Gastroesophageal sphincter (tissue), 4 donors: ENCODE data around the gene IFT88. TPM values are rescaled to one million over a fixed set of nuclear protein-coding genes. Genes with fewer than 3 reads are reported as not detected.

Source experiments
- ATAC-seq: fragments of 150-250 bp; one replicate; pipeline ENCODE4 v1.9.1; 2016; ENCODE audit warnings: mild to moderate bottlenecking, moderate library complexity
- H3K27ac ChIP-seq, 4 donors: fragments of 200-600 bp; sonication (generic) in 3 of 4; 1 replicate in 3 of 4; 2 replicates in 1 of 4; pipeline ENCODE4 v1.5.1; 2016 to 2019
- H3K27me3 ChIP-seq: fragments of 200-600 bp; sonication (generic); one replicate; pipeline ENCODE4 v1.5.1; 2019
- H3K36me3 ChIP-seq, 2 donors: fragments of 200-600 bp; sonication (generic); one replicate each; pipeline ENCODE4 v1.5.1; 2019; ENCODE audit warnings: control low read depth in 1 of 2
- H3K4me1 ChIP-seq, 3 donors: fragments of 200-600 bp; sonication (generic); 1 replicate in 2 of 3; 2 replicates in 1 of 3; pipeline ENCODE4 v1.5.1; 2016 to 2019; ENCODE audit warnings: control low read depth in 2 of 3
- H3K4me3 ChIP-seq, 2 donors: fragments of 200-600 bp; sonication (generic); one replicate each; pipeline ENCODE4 v1.5.1; 2019; ENCODE audit warnings: mild to moderate bottlenecking in 1 of 2, moderate library complexity in 1 of 2
- H3K9me3 ChIP-seq, 3 donors: fragments of 200-600 bp; sonication (generic); one replicate each; pipeline ENCODE4 v1.5.1; 2017 to 2019; ENCODE audit warnings: control low read depth in 2 of 3
- CTCF ChIP-seq, 4 experiments: fragments of 200-600 bp in 2 of 4; fragments of 450-650 bp in 2 of 4; sonication (generic) in 1 of 4; IDR thresholded peaks; one replicate each; pipeline ENCODE4 v1.5.1; 2017 to 2019; ENCODE audit warnings: antibody characterized with exemption in 4 of 4, mild to moderate bottlenecking in 2 of 4, moderate library complexity in 2 of 4
- EP300 ChIP-seq: sonication (generic); formaldehyde crosslinking; IDR thresholded peaks from one replicate; pipeline ENCODE4 v1.6.1; 2017; ENCODE audit warnings: antibody characterized with exemption, mild to moderate bottlenecking
- POLR2A ChIP-seq, 2 donors: fragments of 450-650 bp; IDR thresholded peaks; one replicate each; pipeline ENCODE4 v1.6.1; 2017; ENCODE audit warnings: antibody characterized with exemption in 2 of 2, mild to moderate bottlenecking in 2 of 2, moderate library complexity in 1 of 2
- POLR2AphosphoS5 ChIP-seq: sonication (generic); formaldehyde crosslinking; IDR thresholded peaks from one replicate; pipeline ENCODE4 v1.6.1; 2017; ENCODE audit warnings: antibody characterized with exemption
- WGBS, 2 donors: methylation state at CpG; one replicate each; pipeline ENCODE4 v1.1.5; 2018; ENCODE audit warnings: low coverage in 1 of 2; 5-methylcytosine and 5-hydroxymethylcytosine counted together
- total RNA-seq, 4 donors: library from RNA; depleted of rRNA; stranded (reverse); fragments of >200 nt; gene quantifications; one replicate each; pipeline ENCODE4 v1.1.0, GENCODE V29; 2016

Gene IFT88
- total RNA-seq, 4 donors from 2014 or later = 9.1 to 21.2 (median 13.2) TPM

DNA sequence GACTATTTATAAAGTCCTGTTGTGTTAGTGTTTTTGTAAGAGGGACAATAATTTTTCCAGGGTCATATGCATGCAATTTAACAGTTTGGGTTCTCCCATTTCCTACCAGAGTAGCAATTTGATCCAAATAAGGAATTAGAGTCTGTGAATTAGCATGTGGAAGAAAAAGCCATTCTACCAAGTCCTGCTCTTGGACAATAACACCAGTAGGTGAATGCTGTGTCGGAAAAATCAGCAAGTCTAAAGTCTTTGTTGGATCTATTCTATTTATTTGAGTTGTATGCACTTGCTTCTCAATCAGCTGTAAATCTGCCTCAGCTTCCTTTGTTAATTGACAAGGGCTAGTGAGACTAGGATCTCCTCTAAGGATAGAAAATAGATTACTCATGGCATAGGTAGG is 115.1 kb downstream of the IFT88 start:
- Histone ChIP-seq H3K4me1 (no peaks in the 10 kb centered on the region), H3K36me3 (peaks cover 0 to 38% of the 10 kb centered on the region in 2 donors), H3K27ac (no peak overlapping the region), H3K4me3 (no peak overlapping the region), H3K9me3 (no peaks in the 10 kb centered on the region), H3K27me3 (no peaks in the 10 kb centered on the region)
- no peak for ATAC-seq
- no peak for TF ChIP-seq POLR2A (IDR thresholded peaks at IDR 0.05)
- no peak for TF ChIP-seq CTCF (IDR thresholded peaks at IDR 0.05)
- TF ChIP-seq EP300 = no peak
- no peak for TF ChIP-seq POLR2AphosphoS5
- 100% methylated on average over 1 of the region's 1 CpG for WGBS, 2 donors

- no peak for TF ChIP-seq POLR2A (IDR thresholded peaks at IDR 0.05)
- TF ChIP-seq CTCF (IDR thresholded peaks at IDR 0.05) = no peak
- TF ChIP-seq POLR2AphosphoS5 = no peak
- TF ChIP-seq EP300 = no peak
- Histone ChIP-seq H3K4me3 (no peak overlapping the region), H3K36me3 (peaks cover 0 to 49% of the 10 kb centered on the region in 2 donors), H3K27ac (no peak overlapping the region), H3K9me3 (no peaks in the 10 kb centered on the region), H3K27me3 (no peaks in the 10 kb centered on the region), H3K4me1 (no peaks in the 10 kb centered on the region)
- 89 to 100% methylated on average over 3 to 4 of the region's 4 CpGs for WGBS, 2 donors
- ATAC-seq = no peak
Observed at GRCh38 chr13:20684041-20684440, 117.1 kb downstream of the IFT88 start.

- 0 to 50% methylated on average over 1 to 2 of the region's 18 CpGs for WGBS, 2 donors
- no peaks in the 10 kb centered on the region for H3K9me3 ChIP-seq
- H3K36me3 ChIP-seq = peaks cover 0 to 52% of the 10 kb centered on the region in 2 donors
- H3K4me3 ChIP-seq = no peak overlapping the region
- no peaks in the 10 kb centered on the region for H3K27me3 ChIP-seq
- TF ChIP-seq POLR2A (IDR thresholded peaks at IDR 0.05) = no peak
- TF ChIP-seq EP300 = no peak
- no peak for TF ChIP-seq CTCF (IDR thresholded peaks at IDR 0.05)
- TF ChIP-seq POLR2AphosphoS5 = no peak
- no peak overlapping the region for H3K27ac ChIP-seq
- ATAC-seq = no peak
- no peaks in the 10 kb centered on the region for H3K4me1 ChIP-seq
Observed at GRCh38 chr13:20684546-20684945, 117.6 kb downstream of the IFT88 start.

- no peak for TF ChIP-seq EP300
- TF ChIP-seq POLR2AphosphoS5 = no peak
- TF ChIP-seq POLR2A (IDR thresholded peaks at IDR 0.05) = no peak
- no peak for TF ChIP-seq CTCF (IDR thresholded peaks at IDR 0.05)
- no peak overlapping the region for H3K4me3 ChIP-seq
- H3K27ac ChIP-seq = no peak overlapping the region
- no peaks in the 10 kb centered on the region for H3K4me1 ChIP-seq
- no peaks in the 10 kb centered on the region for H3K9me3 ChIP-seq
- no peak for ATAC-seq
- H3K36me3 ChIP-seq = peaks cover 0 to 49% of the 10 kb centered on the region in 2 donors
- no peaks in the 10 kb centered on the region for H3K27me3 ChIP-seq
- 67% methylated on average over 6 of the region's 6 CpGs; no CpG with 5 or more reads in 1 of the 2 donors for WGBS, 2 donors
Observed at GRCh38 chr13:20685092-20685491, 118.1 kb downstream of the IFT88 start.

DNA sequence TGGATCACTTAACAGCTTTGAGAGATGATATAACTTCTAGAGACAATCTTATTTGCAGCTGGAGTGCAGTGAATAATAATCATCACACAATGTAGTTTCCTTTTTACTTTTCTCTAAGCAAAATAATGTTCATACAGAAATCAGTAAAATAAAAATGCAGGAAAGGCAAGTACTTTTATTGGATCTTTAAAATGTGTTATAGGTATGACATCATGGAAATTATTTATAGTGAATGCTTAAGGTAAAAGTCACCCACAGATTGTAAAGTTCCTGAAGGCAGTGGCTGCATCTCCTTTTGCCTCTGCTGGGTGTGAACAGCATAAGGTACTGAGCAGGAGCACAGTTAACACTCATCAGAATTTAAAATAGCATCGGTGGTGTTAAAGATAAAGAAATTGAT is 119.2 kb downstream of the IFT88 start:
- no peak for ATAC-seq
- no peak for TF ChIP-seq POLR2A (IDR thresholded peaks at IDR 0.05)
- no peak for TF ChIP-seq EP300
- no peak for TF ChIP-seq CTCF (IDR thresholded peaks at IDR 0.05)
- TF ChIP-seq POLR2AphosphoS5 = no peak
- no peak overlapping the region for H3K27ac ChIP-seq
- H3K4me1 ChIP-seq = no peaks in the 10 kb centered on the region
- H3K27me3 ChIP-seq = no peaks in the 10 kb centered on the region
- no peak overlapping the region for H3K4me3 ChIP-seq
- no peaks in the 10 kb centered on the region for H3K9me3 ChIP-seq
- 86 to 93% methylated on average over 1 of the region's 1 CpG for WGBS, 2 donors
- peaks cover 0 to 44% of the 10 kb centered on the region in 2 donors for H3K36me3 ChIP-seq
